GM12892 (cell line): ENCODE measurements around the gene TEX35.

Experiments used
- POLR2A ChIP-seq: IDR thresholded peaks from 2 replicates; pipeline ENCODE4 v1.6.1; 2011; ENCODE audit warnings: low read depth, low read length, control low read depth
- TAF1 ChIP-seq: IDR thresholded peaks from 2 replicates; pipeline ENCODE4 v1.6.1; 2011; ENCODE audit warnings: low read depth, mild to moderate bottlenecking, control low read depth, low read length, borderline replicate concordance

DNA sequence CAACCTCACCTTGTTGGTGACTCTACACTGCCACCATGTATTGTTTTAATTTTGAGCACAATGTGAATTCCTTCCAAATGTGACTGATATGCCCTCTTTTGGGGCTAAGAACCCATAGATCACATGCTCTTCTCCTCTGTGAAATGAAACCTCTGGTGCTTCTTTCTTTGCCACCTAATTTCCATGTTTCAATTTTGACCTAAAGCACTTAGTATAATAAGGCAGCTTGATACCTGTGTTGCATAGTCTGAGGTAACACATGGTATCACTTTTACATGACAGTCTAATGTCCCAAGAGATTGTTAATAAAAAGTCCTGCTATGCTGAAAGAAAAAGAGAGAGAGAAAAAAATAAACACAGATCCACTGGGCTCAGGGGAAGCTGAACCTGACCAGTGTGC, 40.4 kb upstream of the TEX35 start:
- no peak for TF ChIP-seq TAF1
- no peak for TF ChIP-seq POLR2A
